Measurements from ENCODE around the gene TAS2R39. TPM values are rescaled to one million over a fixed set of nuclear protein-coding genes. Genes with fewer than 3 reads are reported as not detected.
A peak's percentile ranks its signal among the peaks of the same experiment; 100 is the strongest.

Gene TAS2R39
- total RNA-seq, 5 donors from 2014 or later (not counting 1 experiment from before 2014, with no cell fraction given): not detected

DNA sequence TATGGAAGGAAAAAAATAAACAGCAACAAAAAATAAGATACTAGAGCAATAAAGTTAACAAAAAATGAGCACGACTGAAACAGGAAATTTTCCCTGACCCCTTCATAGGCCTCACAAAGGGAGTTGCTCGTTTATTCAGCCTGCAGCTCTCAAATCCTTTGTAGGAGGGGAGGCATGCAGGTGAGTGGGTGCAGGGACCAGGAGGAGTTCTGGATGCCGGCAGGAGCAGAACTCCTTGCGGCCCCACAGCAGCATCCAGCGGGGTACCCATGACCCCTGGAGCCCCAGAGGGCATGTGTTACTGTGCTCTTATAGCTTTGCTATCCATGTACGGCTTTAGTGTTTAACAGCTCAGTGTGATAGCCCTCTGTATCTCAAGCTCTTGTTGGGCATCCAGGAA is 5.8 kb downstream of the TAS2R39 start:
- Histone ChIP-seq H3K4me1 (ENCODE audit: control insufficient read depth in 1 of 2, extremely low read depth in 1 of 2, insufficient read depth in 2 of 2, low read length in 2 of 2) (no peaks in the 10 kb centered on the region), H3K27ac (ENCODE audit: low read length) (no peak overlapping the region), H3K36me3 (ENCODE audit: control insufficient read depth in 2 of 2, extremely low read depth in 1 of 2, insufficient read depth in 1 of 2, low read length in 1 of 2) (no peaks in the 10 kb centered on the region), H3K4me3 (ENCODE audit: control insufficient read depth in 1 of 2, extremely low read depth in 1 of 2, low read length in 1 of 2) (no peak overlapping the region), H3K27me3 (replicated peaks in 1 of 2; ENCODE audit: control insufficient read depth in 2 of 2, extremely low read depth in 1 of 2, insufficient read depth in 2 of 2, low read length in 1 of 2) (no peaks in the 10 kb centered on the region), H3K9me3 (no peaks in the 10 kb centered on the region)
- H3K9me3 Mint-ChIP-seq: no peaks in the 10 kb centered on the region
- no peaks in the 10 kb centered on the region for H3K4me1 Mint-ChIP-seq
- no peak overlapping the region for H3K27ac Mint-ChIP-seq
- ATAC-seq (replicated peaks in 1 of 4) (no peak), DNase-seq (no peak)
- no peak overlapping the region for H3K4me3 Mint-ChIP-seq
- WGBS (ENCODE audit: insufficient coverage): 90% methylated on average over 4 of the region's 6 CpGs
- POLR2A ChIA-PET: no interaction called here
- CTCF ChIA-PET: no interaction called here
- peaks cover 12 to 15% of the 10 kb centered on the region in 2 donors for H3K27me3 Mint-ChIP-seq
- no peaks in the 10 kb centered on the region for H3K36me3 Mint-ChIP-seq

DNA sequence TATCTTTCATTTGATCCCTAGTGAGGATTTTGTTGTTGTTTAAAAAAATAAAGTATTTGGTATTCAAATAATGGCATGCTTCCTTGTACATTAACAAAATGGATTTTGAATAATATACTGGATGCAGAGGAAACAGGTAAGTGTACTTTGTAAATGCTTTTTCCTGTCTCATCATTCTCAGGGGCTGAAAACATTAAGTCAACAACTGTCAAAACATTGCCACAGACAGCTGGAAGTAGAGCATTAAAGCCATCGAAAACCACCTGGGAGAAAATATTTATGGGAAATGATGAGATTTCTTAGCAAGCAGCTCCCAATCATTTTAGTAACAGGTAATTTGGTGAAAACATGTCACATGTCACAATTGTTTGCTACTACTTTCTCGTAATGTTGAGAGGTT is 10.7 kb downstream of the TAS2R39 start:
- WGBS (ENCODE audit: insufficient coverage): 80% methylated on average over 1 of the region's 2 CpGs
- H3K36me3 ChIP-seq (ENCODE audit: control insufficient read depth in 2 of 2, extremely low read depth in 1 of 2, insufficient read depth in 1 of 2, low read length in 1 of 2): no peaks in the 10 kb centered on the region
- H3K4me1 Mint-ChIP-seq: no peaks in the 10 kb centered on the region
- no peak overlapping the region for H3K27ac ChIP-seq (ENCODE audit: low read length)
- DNase-seq: no peak
- H3K36me3 Mint-ChIP-seq: no peaks in the 10 kb centered on the region
- H3K4me3 Mint-ChIP-seq: no peak overlapping the region
- CTCF ChIA-PET: no interaction called here
- H3K4me1 ChIP-seq (ENCODE audit: control insufficient read depth in 1 of 2, extremely low read depth in 1 of 2, insufficient read depth in 2 of 2, low read length in 2 of 2): no peaks in the 10 kb centered on the region
- peaks cover 8 to 9% of the 10 kb centered on the region in 2 donors for H3K27me3 Mint-ChIP-seq
- no peak for ATAC-seq (replicated peaks in 1 of 4)
- H3K27ac Mint-ChIP-seq: no peak overlapping the region
- no peaks in the 10 kb centered on the region for H3K27me3 ChIP-seq (replicated peaks in 1 of 2; ENCODE audit: control insufficient read depth in 2 of 2, extremely low read depth in 1 of 2, insufficient read depth in 2 of 2, low read length in 1 of 2)
- H3K9me3 Mint-ChIP-seq: no peaks in the 10 kb centered on the region
- H3K9me3 ChIP-seq: no peaks in the 10 kb centered on the region
- POLR2A ChIA-PET: no interaction called here
- no peak overlapping the region for H3K4me3 ChIP-seq (ENCODE audit: control insufficient read depth in 1 of 2, extremely low read depth in 1 of 2, low read length in 1 of 2)

DNA sequence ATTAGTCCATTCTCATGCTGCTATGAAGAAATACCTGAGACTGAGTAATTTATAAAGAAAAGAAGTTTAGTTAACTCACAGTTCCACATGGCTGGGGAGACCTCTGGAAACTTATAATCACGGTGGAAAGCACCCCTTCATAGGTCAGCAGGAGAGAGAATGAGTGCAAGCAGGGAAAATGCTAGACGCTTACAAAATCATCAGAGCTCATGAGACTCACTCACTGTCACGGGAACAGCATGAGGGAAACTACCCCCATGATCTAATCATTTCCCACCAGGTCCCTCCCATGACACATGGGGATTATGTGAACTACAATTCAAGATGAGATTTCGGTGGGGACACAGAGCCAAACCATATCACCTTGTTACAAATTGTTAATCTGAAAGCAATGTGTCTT is 15.8 kb downstream of the TAS2R39 start:
- Histone ChIP-seq H3K27ac (ENCODE audit: low read length) (no peak overlapping the region), H3K4me1 (ENCODE audit: control insufficient read depth in 1 of 2, extremely low read depth in 1 of 2, insufficient read depth in 2 of 2, low read length in 2 of 2) (no peaks in the 10 kb centered on the region), H3K36me3 (ENCODE audit: control insufficient read depth in 2 of 2, extremely low read depth in 1 of 2, insufficient read depth in 1 of 2, low read length in 1 of 2) (no peaks in the 10 kb centered on the region), H3K9me3 (no peaks in the 10 kb centered on the region), H3K4me3 (ENCODE audit: control insufficient read depth in 1 of 2, extremely low read depth in 1 of 2, low read length in 1 of 2) (no peak overlapping the region), H3K27me3 (replicated peaks in 1 of 2; ENCODE audit: control insufficient read depth in 2 of 2, extremely low read depth in 1 of 2, insufficient read depth in 2 of 2, low read length in 1 of 2) (peaks cover 0 to 5% of the 10 kb centered on the region in 2 experiments)
- H3K4me3 Mint-ChIP-seq: no peak overlapping the region
- H3K4me1 Mint-ChIP-seq: no peaks in the 10 kb centered on the region
- H3K9me3 Mint-ChIP-seq: no peaks in the 10 kb centered on the region
- DNase-seq (no peak), ATAC-seq (replicated peaks in 1 of 4) (no peak)
- H3K36me3 Mint-ChIP-seq: no peaks in the 10 kb centered on the region
- peaks cover 17 to 33% of the 10 kb centered on the region in 2 donors for H3K27me3 Mint-ChIP-seq
- no peak overlapping the region for H3K27ac Mint-ChIP-seq
- ChIA-PET POLR2A (no interaction called here), CTCF (no interaction called here)
- 57% methylated on average over 1 of the region's 4 CpGs for WGBS (ENCODE audit: insufficient coverage)

DNA sequence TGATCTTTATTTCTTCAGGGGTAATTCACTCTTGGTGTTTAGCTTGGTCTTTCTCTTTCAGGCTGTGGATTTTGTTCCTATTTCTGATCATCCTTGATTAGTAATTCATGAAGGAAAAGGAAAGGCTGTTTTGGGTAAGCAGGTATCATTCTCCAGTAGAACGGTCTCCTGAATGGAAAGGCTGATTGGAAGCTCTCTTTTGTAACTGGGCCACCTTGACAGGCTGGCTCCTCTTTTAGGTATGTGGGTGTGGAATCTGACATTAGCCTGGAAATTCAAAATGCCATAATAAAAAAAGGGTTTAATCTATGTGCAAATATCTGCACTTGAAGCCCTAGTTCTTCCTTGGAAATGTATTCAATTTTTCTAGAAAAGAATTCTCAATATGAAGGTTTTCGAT is 18.9 kb downstream of the TAS2R39 start:
- Histone ChIP-seq H3K4me1 (ENCODE audit: control insufficient read depth in 1 of 2, extremely low read depth in 1 of 2, insufficient read depth in 2 of 2, low read length in 2 of 2) (peaks cover 11% of the 10 kb centered on the region in 2 experiments), H3K4me3 (ENCODE audit: control insufficient read depth in 1 of 2, extremely low read depth in 1 of 2, low read length in 1 of 2) (no peak overlapping the region), H3K9me3 (no peaks in the 10 kb centered on the region), H3K27ac (ENCODE audit: low read length) (no peak overlapping the region), H3K36me3 (ENCODE audit: control insufficient read depth in 2 of 2, extremely low read depth in 1 of 2, insufficient read depth in 1 of 2, low read length in 1 of 2) (no peaks in the 10 kb centered on the region), H3K27me3 (replicated peaks in 1 of 2; ENCODE audit: control insufficient read depth in 2 of 2, extremely low read depth in 1 of 2, insufficient read depth in 2 of 2, low read length in 1 of 2) (peaks cover 0 to 5% of the 10 kb centered on the region in 2 experiments)
- Mint-ChIP-seq H3K27me3 (peaks cover 17 to 29% of the 10 kb centered on the region in 2 donors), H3K9me3 (no peaks in the 10 kb centered on the region), H3K4me3 (no peak overlapping the region), H3K36me3 (no peaks in the 10 kb centered on the region), H3K4me1 (peaks cover 17 to 20% (median 18%) of the 10 kb centered on the region in 3 donors), H3K27ac (no peak overlapping the region)
- no CpG with 5 or more reads among the region's 2 CpGs for WGBS (ENCODE audit: insufficient coverage)
- no peak for DNase-seq
- CTCF ChIA-PET: no interaction called here
- no peak for ATAC-seq (replicated peaks in 1 of 4)
- POLR2A ChIA-PET: no interaction called here

DNA sequence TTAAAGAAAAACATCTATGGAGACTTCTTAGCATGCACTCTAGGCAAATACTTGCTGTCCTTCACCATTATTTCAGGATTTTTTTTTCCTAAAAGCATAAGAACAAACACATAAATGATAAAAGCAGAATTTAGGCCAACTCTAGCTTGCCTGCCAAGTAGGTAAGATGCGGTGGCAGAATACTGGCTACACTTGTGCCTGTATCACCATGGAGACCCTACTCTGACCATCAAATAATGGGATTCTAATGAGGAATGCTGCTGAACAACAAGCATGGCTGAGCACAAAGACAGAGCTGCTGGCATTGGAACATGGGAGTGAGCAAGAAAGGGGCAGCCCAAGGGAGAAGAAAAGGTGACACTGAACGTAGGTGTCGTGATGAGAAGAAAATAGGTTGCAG is 20.2 kb downstream of the TAS2R39 start:
- no CpG with 5 or more reads among the region's 3 CpGs for WGBS (ENCODE audit: insufficient coverage)
- ChIA-PET POLR2A (no interaction called here), CTCF (interaction anchor here in 1 of 2 donors (2.5 kb wide), 1 partner anchor 12 kb away, joined by 6 read pairs; no protein-coding TSS in a partner anchor)
- peaks cover 13 to 29% of the 10 kb centered on the region in 2 donors for H3K27me3 Mint-ChIP-seq
- DNase-seq (no peak), ATAC-seq (replicated peaks in 1 of 4) (no peak)
- no peaks in the 10 kb centered on the region for H3K36me3 ChIP-seq (ENCODE audit: control insufficient read depth in 2 of 2, extremely low read depth in 1 of 2, insufficient read depth in 1 of 2, low read length in 1 of 2)
- H3K9me3 Mint-ChIP-seq: no peaks in the 10 kb centered on the region
- H3K4me1 ChIP-seq (ENCODE audit: control insufficient read depth in 1 of 2, extremely low read depth in 1 of 2, insufficient read depth in 2 of 2, low read length in 2 of 2): peaks cover 11% of the 10 kb centered on the region in 2 experiments
- H3K27ac Mint-ChIP-seq: no peak overlapping the region
- H3K9me3 ChIP-seq: no peaks in the 10 kb centered on the region
- H3K27ac ChIP-seq (ENCODE audit: low read length): no peak overlapping the region
- no peaks in the 10 kb centered on the region for H3K36me3 Mint-ChIP-seq
- H3K4me1 Mint-ChIP-seq: peaks cover 17 to 20% (median 18%) of the 10 kb centered on the region in 3 donors
- H3K4me3 ChIP-seq (ENCODE audit: control insufficient read depth in 1 of 2, extremely low read depth in 1 of 2, low read length in 1 of 2): no peak overlapping the region
- no peak overlapping the region for H3K4me3 Mint-ChIP-seq
- H3K27me3 ChIP-seq (replicated peaks in 1 of 2; ENCODE audit: control insufficient read depth in 2 of 2, extremely low read depth in 1 of 2, insufficient read depth in 2 of 2, low read length in 1 of 2): peaks cover 0 to 5% of the 10 kb centered on the region in 2 experiments

DNA sequence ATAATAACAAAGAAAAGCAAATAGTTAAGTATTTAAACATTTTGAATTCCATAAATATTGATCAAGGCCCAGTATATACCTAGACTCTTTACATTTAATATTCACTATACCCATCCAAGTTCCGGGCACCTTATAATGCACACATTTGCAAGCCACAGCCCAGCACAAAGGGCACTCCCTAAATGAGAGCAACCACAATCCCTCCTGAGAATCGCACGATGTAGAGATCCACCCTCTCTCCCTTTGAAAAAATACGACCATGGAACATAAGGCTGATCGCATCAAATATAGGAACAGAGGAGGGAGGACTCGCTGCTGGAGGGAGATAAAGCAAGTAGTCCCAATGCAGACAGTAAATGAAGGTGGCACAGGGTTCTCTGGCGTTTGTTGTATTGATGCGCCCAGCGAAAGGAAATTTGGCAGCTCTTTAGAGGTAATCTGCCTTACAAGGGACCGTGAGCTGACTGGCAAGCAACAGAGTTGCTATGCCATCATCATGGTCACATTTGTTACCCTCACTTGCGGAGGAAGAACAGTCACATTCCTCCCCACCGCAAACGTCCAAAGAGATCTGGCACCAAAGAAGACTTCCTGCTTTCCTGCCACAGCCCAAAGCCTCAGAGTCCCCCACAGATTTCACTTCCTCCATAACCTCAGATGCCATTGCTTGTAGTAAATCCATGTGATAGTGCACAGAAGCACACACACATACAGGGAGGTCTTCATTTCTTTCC is 22.5 kb downstream of the TAS2R39 start:
- no peak overlapping the region for H3K27ac ChIP-seq (ENCODE audit: low read length)
- H3K9me3 ChIP-seq: no peaks in the 10 kb centered on the region
- Mint-ChIP-seq H3K4me1 (peaks cover 17 to 20% (median 18%) of the 10 kb centered on the region in 3 donors), H3K36me3 (no peaks in the 10 kb centered on the region), H3K9me3 (no peaks in the 10 kb centered on the region), H3K27me3 (peaks cover 9 to 19% of the 10 kb centered on the region in 2 donors), H3K27ac (no peak overlapping the region), H3K4me3 (peak overlapping the region; percentile 18 to 26 (median 25))
- CTCF ChIA-PET: interaction anchor here in 1 of 2 donors (0.9 to 2.5 kb wide), 2 partner anchors 10 kb away, joined by 3 to 6 read pairs; no protein-coding TSS in a partner anchor
- peaks cover 0 to 4% of the 10 kb centered on the region in 2 experiments for H3K27me3 ChIP-seq (replicated peaks in 1 of 2; ENCODE audit: control insufficient read depth in 2 of 2, extremely low read depth in 1 of 2, insufficient read depth in 2 of 2, low read length in 1 of 2)
- ATAC-seq (replicated peaks in 1 of 4): peak; percentile 27 to 75 (median 62)
- POLR2A ChIA-PET: no interaction called here
- 0% methylated on average over 8 of the region's 13 CpGs for WGBS (ENCODE audit: insufficient coverage)
- peak in 23 of 35 experiments; percentile 1 to 52 (median 10) for DNase-seq
- H3K36me3 ChIP-seq (ENCODE audit: control insufficient read depth in 2 of 2, extremely low read depth in 1 of 2, insufficient read depth in 1 of 2, low read length in 1 of 2): no peaks in the 10 kb centered on the region
- peaks cover 11% of the 10 kb centered on the region in 2 experiments for H3K4me1 ChIP-seq (ENCODE audit: control insufficient read depth in 1 of 2, extremely low read depth in 1 of 2, insufficient read depth in 2 of 2, low read length in 2 of 2)
- peak overlapping the region in 1 of 2 donors; percentile 29 for H3K4me3 ChIP-seq (ENCODE audit: control insufficient read depth in 1 of 2, extremely low read depth in 1 of 2, low read length in 1 of 2)
